HAP-1 (cell line): Measurements from ENCODE around the gene ART3.

ENCODE experiments used
- DNase-seq, 2 experiments: peaks; one replicate each; pipeline ENCODE4 v3.0.0-alpha.2; 2016 to 2020; ENCODE audit warnings: low spot score in 2 of 2
- H3K27me3 ChIP-seq: fragments of 250-450 bp; sonication (Bioruptor Pico); 2 replicates; pipeline ENCODE4 v1.5.1; 2020; ENCODE audit warnings: low read depth, mild to moderate bottlenecking, moderate library complexity
- H3K36me3 ChIP-seq: fragments of 250-450 bp; sonication (Bioruptor Pico); replicated peaks from 2 replicates; pipeline ENCODE4 v1.5.1; 2020; ENCODE audit warnings: mild to moderate bottlenecking
- H3K4me1 ChIP-seq: fragments of 250-450 bp; sonication (Bioruptor Pico); 2 replicates; pipeline ENCODE4 v1.5.1; 2020; ENCODE audit warnings: mild to moderate bottlenecking
- H3K4me3 ChIP-seq: fragments of 250-450 bp; sonication (Bioruptor Pico); 2 replicates; pipeline ENCODE4 v1.5.1; 2020; ENCODE audit warnings: mild to moderate bottlenecking, moderate library complexity
- H3K9me3 ChIP-seq: fragments of 250-450 bp; sonication (Bioruptor Pico); 2 replicates; pipeline ENCODE4 v1.5.1; 2020; ENCODE audit warnings: mild to moderate bottlenecking, moderate library complexity
- in situ Hi-C: fragments of 300-500 bp; cut with MboI; formaldehyde crosslinking; loops from 3 replicates; pipeline ENCODE4 v1.14.3; 2020; ENCODE audit warnings: low sequenced_read_pairs, inconsistent platforms, mixed read lengths

The ART3 gene

DNA sequence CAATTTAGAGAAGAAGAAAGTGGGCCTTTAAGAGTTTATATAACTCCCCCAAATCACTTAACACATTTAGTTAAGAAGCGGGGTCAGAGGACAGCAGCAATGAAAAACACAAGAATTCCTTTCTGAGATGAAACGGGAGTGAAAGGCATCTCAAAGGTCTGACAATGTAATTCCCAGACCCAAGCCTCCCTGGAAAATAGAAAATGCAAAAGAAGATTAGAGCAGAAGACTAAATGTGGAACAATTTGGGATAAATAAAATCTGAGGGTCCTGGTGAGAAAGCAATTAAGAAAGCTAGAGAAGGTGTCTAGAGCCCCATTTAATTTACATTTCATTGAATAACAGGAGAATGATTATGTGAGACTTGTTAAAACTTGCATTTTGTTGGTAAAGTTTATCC, 19.1 kb upstream of the ART3 start:
- H3K4me1 ChIP-seq, result peaks cover 31% of the 10 kb centered on the region
- H3K27me3 ChIP-seq, result peaks cover 6% of the 10 kb centered on the region; the same call in 1 of the 2 replicates
- in situ Hi-C loops, result no loop called here
- H3K36me3 ChIP-seq, result no peaks in the 10 kb centered on the region
- H3K4me3 ChIP-seq, result no peak overlapping the region
- H3K9me3 ChIP-seq, result no peaks in the 10 kb centered on the region
- peak; percentile 42 to 93 for DNase-seq

DNA sequence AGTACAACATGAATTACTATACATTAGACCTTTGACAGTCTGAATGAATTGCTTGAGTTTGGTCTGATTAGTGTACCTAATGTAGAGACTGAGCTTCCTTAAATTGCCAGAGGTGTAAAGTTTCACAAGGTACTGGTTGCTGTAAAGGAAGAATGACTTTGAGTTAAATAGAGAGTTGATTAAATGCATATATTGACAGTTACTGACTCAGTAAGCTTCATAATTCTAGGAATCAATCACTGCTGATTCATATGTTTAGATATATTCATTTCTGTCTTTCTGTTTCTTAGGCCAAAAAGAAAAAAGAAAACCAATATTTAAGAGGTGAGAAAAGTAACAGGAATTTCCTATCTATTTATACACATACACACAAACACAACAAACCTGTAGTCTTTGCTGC, 16.2 kb upstream of the ART3 start:
- DNase-seq, result no peak
- peaks cover 31% of the 10 kb centered on the region for H3K4me1 ChIP-seq
- H3K9me3 ChIP-seq, result no peaks in the 10 kb centered on the region
- in situ Hi-C loops, result no loop called here
- peaks cover 15% of the 10 kb centered on the region for H3K27me3 ChIP-seq
- H3K4me3 ChIP-seq, result no peak overlapping the region
- H3K36me3 ChIP-seq, result no peaks in the 10 kb centered on the region

DNA sequence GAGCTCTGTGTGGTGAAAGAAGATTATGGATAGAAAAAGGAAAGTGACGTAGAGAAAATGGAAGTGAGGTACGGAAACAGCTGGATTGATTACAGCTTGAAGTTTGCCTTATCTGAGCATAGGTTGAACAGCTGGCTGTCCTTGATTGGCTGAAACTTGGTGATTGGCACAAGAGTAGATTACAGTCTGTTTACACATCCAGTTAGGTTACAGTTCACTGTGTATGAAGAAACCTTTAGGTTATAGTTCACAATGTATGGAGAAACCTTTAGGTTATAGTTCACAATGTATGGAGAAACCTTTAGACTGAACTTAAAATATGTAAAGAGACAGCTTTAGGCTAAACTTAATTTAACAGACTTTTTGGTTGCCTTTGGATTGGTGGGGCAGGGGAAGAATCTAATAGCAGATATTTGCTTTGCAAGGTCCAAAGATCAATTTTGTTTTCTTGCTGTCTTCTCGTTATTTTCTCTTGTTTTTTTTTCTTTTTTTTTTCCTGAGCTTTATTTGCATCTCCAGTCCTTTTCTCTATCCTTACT, 15.6 kb upstream of the ART3 start:
- Histone ChIP-seq H3K4me1 (peaks cover 24% of the 10 kb centered on the region), H3K27me3 (peaks cover 15% of the 10 kb centered on the region), H3K4me3 (no peak overlapping the region), H3K36me3 (no peaks in the 10 kb centered on the region), H3K9me3 (no peaks in the 10 kb centered on the region)
- in situ Hi-C loops, result no loop called here
- no peak for DNase-seq

DNA sequence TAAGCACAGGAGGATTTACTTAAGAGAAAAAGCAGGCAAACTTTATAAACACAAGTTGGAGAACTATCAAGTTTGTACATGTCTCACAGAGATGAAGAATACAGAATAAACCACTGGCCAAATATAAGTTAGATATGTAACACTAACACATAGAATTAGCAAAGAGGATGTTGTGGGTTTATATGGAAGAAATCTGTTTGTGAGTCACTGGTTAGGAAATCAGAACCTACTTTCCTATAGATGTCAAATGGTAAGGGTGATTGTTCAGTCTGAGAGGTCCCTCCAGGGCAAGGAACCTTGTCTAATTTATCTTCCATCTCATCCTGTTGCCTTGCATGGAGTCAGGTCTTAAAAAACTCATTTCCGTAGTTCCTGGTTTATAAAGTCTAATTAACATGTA, 14.8 kb upstream of the ART3 start:
- in situ Hi-C loops, result no loop called here
- H3K4me1 ChIP-seq, result peaks cover 16% of the 10 kb centered on the region
- no peak overlapping the region for H3K4me3 ChIP-seq
- no peak for DNase-seq
- H3K9me3 ChIP-seq, result no peaks in the 10 kb centered on the region
- H3K36me3 ChIP-seq, result no peaks in the 10 kb centered on the region
- peaks cover 15% of the 10 kb centered on the region for H3K27me3 ChIP-seq

DNA sequence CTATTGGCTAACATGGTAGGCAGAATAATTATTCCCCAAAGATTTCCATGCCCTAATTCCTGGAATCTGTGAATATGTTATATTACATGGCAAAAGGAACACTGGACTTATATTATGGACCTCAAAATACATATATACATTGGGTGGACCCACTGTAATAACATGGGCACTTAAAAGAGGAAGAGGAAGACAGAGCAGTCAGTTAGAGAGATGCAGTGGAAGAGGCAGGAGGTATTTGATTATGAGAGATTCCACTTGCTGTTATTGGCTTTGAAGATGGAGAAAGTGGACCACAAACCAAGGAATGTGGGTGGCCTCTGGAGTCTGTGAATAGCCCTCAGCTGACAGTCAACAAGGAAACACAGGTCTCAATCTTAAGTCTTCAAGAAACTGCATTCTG, 14.0 kb upstream of the ART3 start:
- Histone ChIP-seq H3K27me3 (peaks cover 15% of the 10 kb centered on the region), H3K9me3 (no peaks in the 10 kb centered on the region), H3K4me3 (no peak overlapping the region), H3K36me3 (no peaks in the 10 kb centered on the region), H3K4me1 (peaks cover 9% of the 10 kb centered on the region)
- no peak for DNase-seq
- in situ Hi-C loops, result no loop called here

DNA sequence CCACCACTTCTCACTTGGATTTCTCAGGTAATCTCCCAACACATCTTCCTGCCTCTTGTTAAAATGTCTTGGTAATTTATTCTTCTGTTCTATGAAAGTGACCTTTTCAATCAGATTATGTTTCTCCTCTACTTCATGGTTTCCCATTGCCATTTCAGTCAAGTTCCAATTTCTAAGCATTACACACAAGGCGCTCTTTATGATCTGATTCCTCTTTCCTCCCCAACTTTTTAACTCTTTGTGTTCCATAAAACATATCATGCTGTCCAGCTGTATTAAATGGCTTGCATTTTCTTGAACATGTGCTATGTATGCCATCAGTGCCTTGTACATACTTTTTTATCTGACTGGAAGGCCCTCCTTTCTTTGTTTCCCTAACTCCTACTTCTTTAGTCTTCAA, 13.1 kb upstream of the ART3 start:
- in situ Hi-C loops, result no loop called here
- Histone ChIP-seq H3K4me1 (no peaks in the 10 kb centered on the region; the same call in 1 of the 2 replicates), H3K4me3 (no peak overlapping the region), H3K9me3 (no peaks in the 10 kb centered on the region), H3K36me3 (no peaks in the 10 kb centered on the region), H3K27me3 (peaks cover 15% of the 10 kb centered on the region)
- DNase-seq, result no peak

DNA sequence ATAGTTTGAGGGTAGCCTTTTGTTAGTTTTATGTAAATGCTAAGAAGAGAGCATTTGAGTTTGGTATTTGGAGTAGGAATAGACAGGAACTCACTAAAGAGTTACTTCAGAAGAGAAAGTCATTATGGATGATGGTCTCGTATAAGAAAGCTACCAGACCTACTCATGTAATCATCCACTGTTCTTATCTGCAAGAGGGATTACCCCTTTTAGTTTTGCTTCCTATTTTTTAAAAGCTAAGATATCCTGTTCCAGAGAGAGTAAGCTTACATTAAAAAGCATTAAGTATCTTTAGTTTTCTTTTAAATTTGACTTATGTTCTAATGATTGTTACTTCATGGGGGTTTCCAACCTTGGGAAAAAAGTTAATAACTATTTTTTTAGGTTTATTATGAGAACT, 12.5 kb upstream of the ART3 start:
- in situ Hi-C loops, result no loop called here
- no peaks in the 10 kb centered on the region for H3K36me3 ChIP-seq
- no peak overlapping the region for H3K4me3 ChIP-seq
- no peaks in the 10 kb centered on the region for H3K4me1 ChIP-seq
- H3K9me3 ChIP-seq, result no peaks in the 10 kb centered on the region
- no peak for DNase-seq
- H3K27me3 ChIP-seq, result peaks cover 15% of the 10 kb centered on the region

DNA sequence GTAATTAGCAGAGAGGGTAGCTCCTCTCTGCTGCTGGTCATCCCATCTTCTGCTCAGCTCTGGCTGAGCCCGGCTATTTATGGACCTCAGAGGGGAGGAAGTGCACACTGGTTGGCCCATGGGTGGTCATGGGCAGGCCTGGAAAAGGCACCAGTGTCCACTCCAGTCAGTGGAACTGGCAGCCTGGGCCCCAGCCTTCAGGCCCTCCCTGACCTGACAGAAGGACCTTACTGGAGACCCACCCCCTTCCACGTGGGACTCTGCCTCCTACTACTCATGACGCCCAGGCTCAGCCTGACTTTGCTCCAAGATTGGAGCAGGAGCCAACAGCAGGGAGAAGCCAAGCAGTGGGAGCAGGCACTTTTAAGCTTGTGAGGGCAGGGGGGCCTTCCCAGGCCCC, 8.0 kb upstream of the ART3 start:
- in situ Hi-C loops, result loop anchor here (5.0 kb wide), 1 partner anchor 69 kb away; no protein-coding TSS in a partner anchor
- H3K27me3 ChIP-seq, result no peaks in the 10 kb centered on the region; the same call in 1 of the 2 replicates
- no peaks in the 10 kb centered on the region for H3K36me3 ChIP-seq
- no peaks in the 10 kb centered on the region for H3K4me1 ChIP-seq
- H3K9me3 ChIP-seq, result no peaks in the 10 kb centered on the region
- H3K4me3 ChIP-seq, result no peak overlapping the region
- no peak for DNase-seq

DNA sequence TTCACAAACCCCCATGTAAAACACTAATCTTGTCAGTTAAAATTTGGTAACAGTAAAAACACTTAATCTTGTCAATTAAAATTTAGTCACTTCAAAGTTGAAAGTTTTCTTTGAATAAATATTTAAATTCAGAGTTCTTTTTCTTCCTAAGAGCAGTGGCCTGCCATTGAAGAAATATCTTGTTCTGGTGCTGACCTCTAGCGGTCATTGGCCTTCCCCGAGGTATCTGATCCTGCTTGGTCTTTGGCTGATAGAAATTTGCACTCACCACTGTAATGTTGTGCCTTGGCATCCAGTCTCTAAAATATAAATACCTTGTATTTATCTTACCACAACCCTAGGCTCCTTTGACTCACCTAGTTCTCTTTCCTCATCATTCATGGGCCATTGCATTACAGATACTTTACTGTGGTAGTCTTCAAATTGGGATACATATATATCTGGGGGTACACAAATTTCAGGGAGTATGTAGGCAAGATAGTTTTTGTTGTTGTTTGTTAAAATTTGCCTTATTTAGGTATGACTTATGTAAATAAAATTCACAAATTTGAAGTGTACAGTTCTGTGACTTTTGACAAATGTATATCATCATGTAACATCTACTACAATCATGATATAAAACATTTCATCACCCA, 6.7 kb upstream of the ART3 start:
- in situ Hi-C loops, result loop anchor here (5.0 kb wide), 1 partner anchor 70 kb away; no protein-coding TSS in a partner anchor
- H3K36me3 ChIP-seq, result no peaks in the 10 kb centered on the region
- H3K9me3 ChIP-seq, result no peaks in the 10 kb centered on the region
- peaks cover 6% of the 10 kb centered on the region for H3K4me1 ChIP-seq
- H3K27me3 ChIP-seq, result no peaks in the 10 kb centered on the region
- no peak overlapping the region for H3K4me3 ChIP-seq
- DNase-seq, result peak; percentile 70 to 83

DNA sequence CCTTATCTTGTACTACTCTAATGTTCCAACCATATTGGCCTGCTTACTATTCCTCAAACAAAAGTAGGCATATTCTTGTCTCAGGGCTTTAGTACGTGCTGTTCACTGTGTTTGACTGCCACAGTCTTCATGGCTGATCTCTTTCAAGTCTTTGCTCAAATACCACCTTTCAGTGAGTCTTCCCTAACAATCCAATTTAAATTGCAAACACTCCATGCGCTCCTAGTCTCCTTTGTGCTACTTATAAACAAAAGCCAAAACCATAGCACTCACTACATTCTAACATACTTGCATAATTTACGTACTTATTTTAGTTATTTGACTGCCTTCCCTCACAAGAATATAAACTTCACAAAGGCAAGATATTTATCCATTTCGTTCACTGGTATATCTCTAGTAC, 1.7 kb upstream of the ART3 start:
- Histone ChIP-seq H3K4me3 (no peak overlapping the region), H3K36me3 (no peaks in the 10 kb centered on the region), H3K27me3 (no peaks in the 10 kb centered on the region), H3K4me1 (peaks cover 7% of the 10 kb centered on the region), H3K9me3 (no peaks in the 10 kb centered on the region)
- in situ Hi-C loops, result no loop called here
- peak in 1 of 2 experiments; percentile 20 for DNase-seq

DNA sequence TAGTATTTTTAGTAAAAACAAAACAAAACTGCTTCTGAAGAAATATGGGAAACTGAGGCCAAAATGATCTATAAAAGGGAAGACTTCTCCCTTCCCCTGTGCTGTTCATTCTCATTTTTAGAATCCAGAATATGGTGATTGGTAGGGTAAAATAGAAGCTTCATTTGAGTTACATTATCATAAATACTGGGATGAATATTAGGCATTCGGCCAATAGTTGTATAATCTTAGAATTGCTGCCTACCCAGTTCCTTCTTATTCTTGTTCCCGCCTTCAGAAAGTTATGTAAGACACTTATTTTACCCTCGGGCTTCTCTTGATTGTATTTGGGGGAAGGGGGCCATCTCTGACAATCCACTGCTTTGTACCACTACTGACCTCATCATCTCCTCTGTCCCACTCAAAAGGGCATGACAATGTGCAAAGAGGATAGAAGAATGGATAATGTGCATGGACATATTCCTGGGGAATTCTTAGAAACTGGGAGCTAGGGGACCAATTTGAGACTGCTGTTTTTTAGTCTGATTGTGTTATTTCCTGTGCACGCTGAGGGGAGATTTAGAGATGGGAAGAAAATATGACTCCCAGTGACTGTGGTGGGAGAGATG, 588 bp downstream of the ART3 start:
- no peaks in the 10 kb centered on the region for H3K9me3 ChIP-seq
- no peak for DNase-seq
- H3K4me3 ChIP-seq, result no peak overlapping the region
- in situ Hi-C loops, result no loop called here
- H3K27me3 ChIP-seq, result no peaks in the 10 kb centered on the region
- no peaks in the 10 kb centered on the region for H3K36me3 ChIP-seq
- H3K4me1 ChIP-seq, result peaks cover 7% of the 10 kb centered on the region

DNA sequence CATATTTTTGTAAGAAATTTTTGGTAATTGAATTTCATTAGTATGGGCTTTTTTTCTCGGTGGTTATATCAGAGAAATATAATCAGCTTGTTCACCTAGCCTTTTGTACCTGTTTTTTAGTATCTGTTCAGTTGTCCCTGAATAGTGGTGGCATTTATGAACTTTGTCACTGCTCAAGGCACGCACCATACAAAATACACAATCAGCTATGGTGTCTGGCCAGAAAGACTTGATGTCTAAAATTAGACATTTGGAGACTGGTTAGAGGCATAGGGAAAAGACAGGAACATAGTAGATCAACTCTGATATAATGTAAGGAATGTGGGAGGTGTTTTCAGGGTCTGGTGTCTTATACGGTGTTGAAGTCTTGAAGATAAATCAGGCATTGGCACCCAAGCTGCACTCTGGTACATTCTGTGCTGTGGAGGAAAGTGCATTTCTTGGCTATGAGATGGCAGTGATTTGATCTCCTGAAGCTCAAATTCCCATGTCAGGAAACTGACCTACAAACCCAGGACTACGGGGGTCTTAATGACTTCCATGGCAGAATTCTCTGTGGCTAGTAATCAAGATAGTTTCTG, 3.6 kb downstream of the ART3 start:
- H3K36me3 ChIP-seq, result no peaks in the 10 kb centered on the region
- no peak for DNase-seq
- in situ Hi-C loops, result no loop called here
- no peaks in the 10 kb centered on the region for H3K4me1 ChIP-seq
- H3K4me3 ChIP-seq, result no peak overlapping the region
- no peaks in the 10 kb centered on the region for H3K9me3 ChIP-seq
- no peaks in the 10 kb centered on the region for H3K27me3 ChIP-seq

DNA sequence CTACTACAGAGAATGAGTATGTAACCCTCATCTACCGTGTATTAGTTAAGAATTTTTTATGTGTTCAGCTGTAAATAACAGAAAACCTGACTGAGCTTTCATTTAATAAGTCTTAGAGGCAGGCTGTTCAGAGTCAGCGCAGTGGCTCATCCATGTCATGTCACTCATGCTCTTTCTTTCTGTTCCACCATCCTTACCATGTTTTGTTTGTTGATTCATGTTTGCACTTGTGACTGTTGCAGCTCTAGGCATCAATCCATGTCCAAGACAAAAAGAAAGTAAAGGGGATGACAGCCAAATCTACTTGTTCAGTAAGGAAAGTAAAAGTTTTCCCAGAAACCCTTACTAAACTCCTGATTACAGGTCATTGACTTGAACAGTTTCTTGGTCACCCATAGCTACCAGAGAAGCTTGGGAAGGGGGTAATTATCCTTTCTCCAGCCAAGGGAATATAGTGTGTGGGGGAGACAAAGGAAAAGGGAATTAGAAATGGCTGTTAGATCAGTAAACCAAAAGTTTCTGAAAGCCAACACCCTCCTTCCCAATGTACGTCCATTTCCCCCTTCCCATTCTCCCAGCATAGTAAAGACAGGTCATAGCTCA, 9.0 kb downstream of the ART3 start:
- no peaks in the 10 kb centered on the region for H3K4me1 ChIP-seq
- no peak overlapping the region for H3K4me3 ChIP-seq
- DNase-seq, result no peak
- H3K36me3 ChIP-seq, result no peaks in the 10 kb centered on the region
- no peaks in the 10 kb centered on the region for H3K9me3 ChIP-seq
- in situ Hi-C loops, result no loop called here
- no peaks in the 10 kb centered on the region for H3K27me3 ChIP-seq

DNA sequence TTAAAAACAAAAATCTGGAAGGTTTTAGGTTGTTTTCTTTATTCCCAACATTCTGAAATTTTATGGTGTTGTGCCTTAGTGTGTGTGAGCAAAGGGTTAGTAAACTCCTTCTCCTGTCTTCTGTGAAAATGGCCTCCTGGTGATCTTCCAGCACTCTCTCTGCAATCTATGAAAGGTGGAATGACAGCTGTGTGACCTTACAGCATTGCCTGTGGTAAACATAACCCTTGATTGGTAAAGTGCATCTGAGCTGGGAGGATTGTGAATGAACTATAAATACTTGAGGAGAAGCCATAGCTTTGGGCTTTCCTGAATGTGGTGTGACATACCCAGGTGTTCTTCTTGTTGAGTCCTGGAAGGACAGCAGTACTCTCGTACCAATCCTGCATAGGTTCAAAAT, 10.0 kb downstream of the ART3 start:
- no peak overlapping the region for H3K4me3 ChIP-seq
- H3K36me3 ChIP-seq, result no peaks in the 10 kb centered on the region
- no peaks in the 10 kb centered on the region for H3K4me1 ChIP-seq
- DNase-seq, result no peak
- no peaks in the 10 kb centered on the region for H3K9me3 ChIP-seq
- in situ Hi-C loops, result no loop called here
- no peaks in the 10 kb centered on the region for H3K27me3 ChIP-seq
